Measurements from ENCODE around the gene TARS3. TPM values are rescaled to one million over a fixed set of nuclear protein-coding genes. Genes with fewer than 3 reads are reported as not detected.

TARS3 gene
- total RNA-seq, 6 experiments from 2014 or later, result 4.5 to 9.4 (median 5.3) TPM

DNA sequence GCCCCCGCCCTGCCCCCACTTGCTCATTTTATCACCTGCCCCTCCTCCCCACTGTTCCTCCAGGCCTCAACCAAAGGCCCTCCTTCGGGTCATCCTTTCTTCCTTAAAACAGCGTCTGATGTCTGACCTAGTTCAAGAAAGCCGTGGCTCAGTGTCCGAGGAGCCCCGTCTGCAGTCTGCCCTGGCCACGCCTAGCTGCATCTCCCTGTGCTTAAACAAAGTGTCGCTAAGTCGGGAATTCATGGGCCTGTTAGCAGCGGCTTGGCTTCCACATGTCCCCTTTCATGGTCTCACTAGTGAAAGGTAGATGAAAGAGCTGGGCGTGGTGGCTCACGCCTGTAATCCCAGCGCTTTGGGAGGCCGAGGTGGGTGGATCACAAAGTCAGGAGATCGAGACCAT is 113.3 kb downstream of the TARS3 start:
- H3K36me3 ChIP-seq, result no peaks in the 10 kb centered on the region

DNA sequence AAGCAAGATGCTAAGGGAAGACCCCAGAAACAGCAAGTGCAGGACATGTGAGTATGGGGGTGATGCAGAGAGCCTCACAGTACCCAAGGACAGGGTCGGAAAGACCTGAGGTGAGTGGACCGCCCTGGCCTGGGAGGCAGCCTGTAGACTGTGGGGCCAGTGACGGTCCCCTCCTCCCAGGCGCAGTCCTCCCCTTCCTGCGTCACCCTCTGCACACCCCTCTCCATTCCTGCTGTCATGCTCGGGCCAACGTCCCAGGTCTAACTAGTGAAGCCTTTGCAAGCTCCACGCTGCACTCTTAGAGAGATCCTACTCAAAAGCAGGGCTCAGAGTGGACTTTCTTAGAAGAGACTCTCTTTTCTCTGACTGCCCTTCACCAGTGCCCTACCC is 113.7 kb downstream of the TARS3 start:
- DNase-seq (no peak), ATAC-seq (no peak)
- H3K27me3 ChIP-seq, result no peaks in the 10 kb centered on the region
- H3K4me3 ChIP-seq, result no peak overlapping the region
- H3K27ac ChIP-seq, result no peak overlapping the region
- no peaks in the 10 kb centered on the region for H3K36me3 ChIP-seq
- H3K4me1 ChIP-seq, result peaks cover 0 to 29% (median 11%) of the 10 kb centered on the region in 4 donors
- intact Hi-C loops (cut with DNase I), result loop anchor here in 1 of 2 donors (10.0 kb wide), 1 partner anchor 166 kb away; no protein-coding TSS in a partner anchor
- WGBS (ENCODE audit: insufficient coverage, low coverage, low lambda C conversion rate, missing lambda C conversion rate), result 93% methylated on average over 6 of the region's 8 CpGs
- no peak for TF ChIP-seq POLR2A (IDR thresholded peaks at IDR 0.05)
- TF ChIP-seq, protein P1, sequence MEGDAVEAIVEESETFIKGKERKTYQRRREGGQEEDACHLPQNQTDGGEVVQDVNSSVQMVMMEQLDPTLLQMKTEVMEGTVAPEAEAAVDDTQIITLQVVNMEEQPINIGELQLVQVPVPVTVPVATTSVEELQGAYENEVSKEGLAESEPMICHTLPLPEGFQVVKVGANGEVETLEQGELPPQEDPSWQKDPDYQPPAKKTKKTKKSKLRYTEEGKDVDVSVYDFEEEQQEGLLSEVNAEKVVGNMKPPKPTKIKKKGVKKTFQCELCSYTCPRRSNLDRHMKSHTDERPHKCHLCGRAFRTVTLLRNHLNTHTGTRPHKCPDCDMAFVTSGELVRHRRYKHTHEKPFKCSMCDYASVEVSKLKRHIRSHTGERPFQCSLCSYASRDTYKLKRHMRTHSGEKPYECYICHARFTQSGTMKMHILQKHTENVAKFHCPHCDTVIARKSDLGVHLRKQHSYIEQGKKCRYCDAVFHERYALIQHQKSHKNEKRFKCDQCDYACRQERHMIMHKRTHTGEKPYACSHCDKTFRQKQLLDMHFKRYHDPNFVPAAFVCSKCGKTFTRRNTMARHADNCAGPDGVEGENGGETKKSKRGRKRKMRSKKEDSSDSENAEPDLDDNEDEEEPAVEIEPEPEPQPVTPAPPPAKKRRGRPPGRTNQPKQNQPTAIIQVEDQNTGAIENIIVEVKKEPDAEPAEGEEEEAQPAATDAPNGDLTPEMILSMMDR (IDR thresholded peaks at IDR 0.05), result no peak
- no peaks in the 10 kb centered on the region for H3K9me3 ChIP-seq

More for the DNA sequence above, 113.3 kb downstream of the TARS3 start:
- no peaks in the 10 kb centered on the region for H3K27me3 ChIP-seq
- 92% methylated on average over 15 of the region's 15 CpGs for WGBS (ENCODE audit: insufficient coverage, low coverage, low lambda C conversion rate, missing lambda C conversion rate)
- H3K27ac ChIP-seq, result no peak overlapping the region
- intact Hi-C loops (cut with DNase I), result loop anchor here in 1 of 2 donors (10.0 kb wide), 1 partner anchor 166 kb away; no protein-coding TSS in a partner anchor
- no peak overlapping the region for H3K4me3 ChIP-seq
- peaks cover 0 to 33% (median 13%) of the 10 kb centered on the region in 4 donors for H3K4me1 ChIP-seq
- no peak for DNase-seq
- ATAC-seq, result no peak
- H3K9me3 ChIP-seq, result no peaks in the 10 kb centered on the region
- no peak for TF ChIP-seq POLR2A (IDR thresholded peaks at IDR 0.05)
- TF ChIP-seq, protein P1 (IDR thresholded peaks at IDR 0.05), result no peak

DNA sequence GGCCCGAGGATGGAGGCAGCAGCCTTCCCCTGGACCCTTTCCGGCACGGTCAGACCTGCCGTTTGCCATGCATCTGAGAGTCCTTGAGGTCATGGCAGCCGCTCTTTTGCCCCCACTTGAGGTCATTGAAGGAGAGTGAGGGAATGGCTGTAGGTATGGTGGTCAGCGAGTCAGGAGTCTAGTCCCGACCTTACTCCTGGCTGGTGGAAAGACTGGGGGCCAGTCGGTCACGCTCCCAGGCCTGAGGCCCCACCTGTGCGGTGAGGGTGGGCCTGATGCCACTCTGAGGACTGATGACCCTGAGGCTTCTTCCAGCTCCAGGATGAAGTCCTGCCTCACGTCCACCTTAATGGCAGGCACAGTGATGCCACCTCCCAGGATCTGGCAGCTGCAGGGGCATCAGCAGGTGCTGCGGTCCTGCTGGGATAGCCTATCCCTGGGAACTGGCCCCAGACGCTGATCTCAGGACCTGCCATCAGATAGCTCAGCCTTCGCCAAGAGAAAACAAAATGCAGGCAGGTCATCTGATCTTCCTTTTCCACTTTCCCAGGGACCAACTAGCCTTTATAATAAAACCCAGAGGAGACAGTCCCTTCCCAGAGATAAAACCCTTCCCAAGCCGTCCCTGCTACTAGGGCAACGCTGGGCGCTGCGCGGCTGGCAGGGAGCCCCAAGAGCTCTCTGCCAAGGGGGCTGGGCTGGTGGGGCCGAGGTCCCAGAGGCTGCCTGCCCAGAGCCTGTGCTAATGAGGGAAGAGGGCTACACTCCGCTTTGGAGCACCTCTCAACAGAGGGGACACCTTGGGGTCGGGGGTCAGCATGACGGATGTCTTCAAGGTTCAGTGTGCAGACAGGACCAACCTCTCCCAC is 114.3 kb downstream of the TARS3 start:
- no peak for TF ChIP-seq POLR2A (IDR thresholded peaks at IDR 0.05)
- TF ChIP-seq, protein P1 (IDR thresholded peaks at IDR 0.05), result no peak
- H3K9me3 ChIP-seq, result no peaks in the 10 kb centered on the region
- no peak overlapping the region for H3K4me3 ChIP-seq
- H3K36me3 ChIP-seq, result no peaks in the 10 kb centered on the region
- H3K27me3 ChIP-seq, result no peaks in the 10 kb centered on the region
- no peak for DNase-seq
- no peak for ATAC-seq
- 82% methylated on average over 7 of the region's 23 CpGs for WGBS (ENCODE audit: insufficient coverage, low coverage, low lambda C conversion rate, missing lambda C conversion rate)
- H3K4me1 ChIP-seq, result peaks cover 0 to 22% (median 8%) of the 10 kb centered on the region in 4 donors
- intact Hi-C loops (cut with DNase I), result loop anchor here in 1 of 2 donors (10.0 kb wide), 1 partner anchor 165 kb away; no protein-coding TSS in a partner anchor
- no peak overlapping the region for H3K27ac ChIP-seq

DNA sequence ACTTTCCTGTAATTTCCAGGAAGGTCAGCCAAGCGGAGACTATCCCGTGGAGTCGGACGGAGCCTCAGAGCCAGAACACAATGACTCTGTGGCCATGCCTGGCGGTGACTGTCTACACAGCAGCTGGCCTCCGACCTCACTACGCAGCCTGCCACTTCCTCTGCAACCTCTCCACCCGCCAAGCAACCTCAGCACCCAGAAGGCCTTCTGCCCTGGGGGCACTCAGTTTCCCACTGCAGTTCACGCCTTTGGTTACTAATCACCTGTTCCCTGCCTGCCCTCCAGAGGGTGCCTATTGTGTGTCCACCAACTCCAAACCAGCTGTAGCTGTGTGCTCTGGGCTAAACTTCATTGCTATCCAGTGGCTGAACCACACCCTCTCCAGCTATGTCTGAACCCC is 116.1 kb downstream of the TARS3 start:
- ATAC-seq (peak; percentile 10 to 44 (median 36)), DNase-seq (peak in 1 of 3 donors; percentile 27)
- TF ChIP-seq POLR2A (IDR thresholded peaks at IDR 0.05), result no peak
- TF ChIP-seq, protein P1 (IDR thresholded peaks at IDR 0.05), result no peak
- intact Hi-C loops (cut with DNase I), result no loop called here
- H3K4me1 ChIP-seq, result peaks cover 0 to 9% (median 3%) of the 10 kb centered on the region in 4 donors
- no peak overlapping the region for H3K4me3 ChIP-seq
- no peak overlapping the region for H3K27ac ChIP-seq
- no peaks in the 10 kb centered on the region for H3K27me3 ChIP-seq
- WGBS (ENCODE audit: insufficient coverage, low coverage, low lambda C conversion rate, missing lambda C conversion rate), result 62% methylated on average over 3 of the region's 9 CpGs
- H3K36me3 ChIP-seq, result no peaks in the 10 kb centered on the region
- H3K9me3 ChIP-seq, result no peaks in the 10 kb centered on the region

Data from right lobe of liver (tissue), 6 donors.